Left forelimb (tissue), 1 donor: ENCODE results near the gene SLCO2B1.

Source experiments
- DNase-seq: peaks from one replicate; pipeline ENCODE4 v3.0.0-alpha.2; 2018; ENCODE audit warnings: low spot score

SLCO2B1 gene

DNA sequence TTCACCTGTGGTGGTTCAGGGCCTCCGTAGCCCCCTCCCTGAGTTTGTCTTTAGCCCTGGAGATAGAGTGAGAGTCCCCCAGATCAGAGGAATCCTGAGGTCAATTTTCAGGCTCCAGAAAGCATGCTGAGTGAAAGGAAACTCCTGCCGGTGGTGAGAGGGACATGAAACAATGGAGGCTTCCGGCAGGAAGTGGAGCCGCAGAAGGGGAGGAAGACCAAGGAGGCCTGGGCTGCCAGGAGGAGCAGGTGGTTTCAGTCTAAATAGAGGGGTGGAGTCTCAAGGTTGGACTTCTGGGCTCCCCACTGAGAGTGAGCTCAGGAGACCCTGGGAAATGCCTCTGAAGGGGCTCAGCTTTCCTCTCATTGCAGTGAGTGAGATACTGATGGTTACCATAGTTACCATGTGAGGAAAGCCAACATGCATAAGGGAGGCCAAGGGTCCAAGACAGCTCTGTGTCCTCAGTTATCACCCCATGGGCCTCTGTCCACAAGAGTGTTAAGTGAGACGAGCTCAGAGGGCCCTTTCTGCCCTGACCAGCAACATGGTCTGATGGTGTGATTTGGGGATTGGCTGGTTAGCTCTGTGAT lies 10.7 kb downstream of the SLCO2B1 start:
- no peak for DNase-seq

DNA sequence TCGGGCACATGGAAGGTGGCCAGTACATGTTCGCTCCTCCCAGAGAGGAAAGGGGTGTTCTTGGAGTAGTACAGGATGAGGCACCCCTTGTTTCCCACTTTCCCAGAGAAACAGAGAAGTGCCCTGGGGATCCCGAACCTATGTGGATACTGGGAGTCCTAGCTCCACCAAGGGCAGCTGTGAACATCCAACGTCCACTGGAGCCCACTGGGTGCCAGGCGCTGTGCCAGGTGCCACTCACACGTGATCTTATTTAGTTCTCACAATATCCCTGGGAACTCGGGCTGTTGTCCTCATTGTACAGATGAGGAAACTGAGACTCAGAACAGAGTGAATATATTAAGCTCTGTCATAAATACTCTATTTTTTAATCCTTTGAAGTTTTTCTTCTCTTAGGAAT lies 12.0 kb downstream of the SLCO2B1 start:
- DNase-seq, result no peak

DNA sequence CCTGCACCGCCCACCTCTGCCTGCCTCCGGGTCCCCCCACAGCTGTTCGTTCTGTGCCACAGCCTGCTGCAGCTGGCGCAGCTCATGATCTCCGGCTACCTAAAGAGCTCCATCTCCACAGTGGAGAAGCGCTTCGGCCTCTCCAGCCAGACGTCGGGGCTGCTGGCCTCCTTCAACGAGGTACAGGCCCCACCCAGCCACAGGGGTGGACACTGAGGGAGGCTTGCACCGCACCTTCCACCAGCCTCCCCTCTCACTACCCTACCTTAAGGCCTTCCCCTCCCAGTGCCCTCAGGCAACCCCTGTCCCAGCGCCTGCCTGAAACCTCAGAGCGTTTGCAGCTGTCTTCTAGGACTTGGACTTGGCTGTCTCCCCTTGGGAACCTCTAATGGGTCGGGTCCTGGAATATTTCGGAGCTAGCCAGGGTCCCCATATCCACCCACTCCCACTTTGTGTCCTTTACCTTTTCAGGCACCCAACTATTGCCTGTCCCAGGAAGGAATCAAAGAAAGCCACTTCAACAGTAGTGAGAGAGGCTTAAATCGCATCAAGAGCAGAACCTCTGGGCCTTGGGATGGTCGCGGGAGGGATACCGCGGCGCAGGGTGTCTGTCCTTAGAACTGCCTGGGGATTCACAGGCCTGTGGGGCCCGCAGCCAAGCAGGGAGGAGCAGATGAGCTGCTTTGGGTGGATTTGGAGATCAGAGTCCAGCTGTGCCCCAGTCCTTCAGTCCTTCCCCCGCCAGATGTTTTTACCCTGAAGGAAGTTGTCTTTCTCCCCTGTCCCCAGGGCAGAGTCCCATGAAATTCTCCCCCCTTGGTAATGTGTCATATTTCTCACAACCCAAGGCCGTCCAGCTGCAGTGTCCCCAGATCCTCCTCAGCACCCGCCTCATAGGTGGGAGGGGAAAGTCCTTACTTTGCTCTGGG lies 13.3 kb downstream of the SLCO2B1 start:
- DNase-seq, result no peak

DNA sequence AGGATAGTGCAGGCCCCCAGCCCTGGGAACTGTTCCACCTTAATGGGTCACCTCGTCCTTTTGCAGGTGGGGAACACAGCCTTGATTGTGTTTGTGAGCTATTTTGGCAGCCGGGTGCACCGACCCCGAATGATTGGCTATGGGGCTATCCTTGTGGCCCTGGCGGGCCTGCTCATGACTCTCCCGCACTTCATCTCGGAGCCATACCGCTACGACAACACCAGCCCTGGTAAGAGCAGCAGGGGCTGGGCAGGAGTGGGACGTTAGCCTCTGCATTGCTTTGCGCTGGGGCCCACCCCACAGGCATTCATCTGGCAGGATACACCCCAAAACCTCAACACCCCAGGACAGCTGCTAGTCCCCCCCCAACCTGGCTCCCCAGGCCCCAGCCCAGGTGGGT lies 14.8 kb downstream of the SLCO2B1 start:
- no peak for DNase-seq

DNA sequence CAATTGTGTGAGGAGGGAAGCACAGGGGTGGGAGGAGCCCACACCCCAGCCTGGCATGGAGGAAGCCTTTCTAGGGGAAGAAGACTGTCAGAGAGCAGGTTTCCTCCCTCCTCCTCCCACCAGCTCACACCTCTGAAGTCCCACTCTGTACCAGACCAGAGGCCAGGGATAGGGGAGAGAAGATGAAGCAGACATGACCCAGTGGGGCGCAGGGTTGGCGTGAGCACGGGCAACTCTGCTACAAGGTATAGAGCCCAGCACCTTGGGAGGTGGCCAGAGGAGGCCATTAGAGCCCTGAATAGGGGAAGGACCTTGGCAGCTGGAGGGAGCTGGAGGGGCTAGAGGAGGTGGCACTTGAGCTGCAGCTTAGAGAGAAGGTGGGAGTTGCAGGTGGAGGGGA lies 15.9 kb downstream of the SLCO2B1 start:
- no peak for DNase-seq

- no peak for DNase-seq
These were observed 16.7 kb downstream of the SLCO2B1 start for GRCh38 chr11:75167617-75168016.

DNA sequence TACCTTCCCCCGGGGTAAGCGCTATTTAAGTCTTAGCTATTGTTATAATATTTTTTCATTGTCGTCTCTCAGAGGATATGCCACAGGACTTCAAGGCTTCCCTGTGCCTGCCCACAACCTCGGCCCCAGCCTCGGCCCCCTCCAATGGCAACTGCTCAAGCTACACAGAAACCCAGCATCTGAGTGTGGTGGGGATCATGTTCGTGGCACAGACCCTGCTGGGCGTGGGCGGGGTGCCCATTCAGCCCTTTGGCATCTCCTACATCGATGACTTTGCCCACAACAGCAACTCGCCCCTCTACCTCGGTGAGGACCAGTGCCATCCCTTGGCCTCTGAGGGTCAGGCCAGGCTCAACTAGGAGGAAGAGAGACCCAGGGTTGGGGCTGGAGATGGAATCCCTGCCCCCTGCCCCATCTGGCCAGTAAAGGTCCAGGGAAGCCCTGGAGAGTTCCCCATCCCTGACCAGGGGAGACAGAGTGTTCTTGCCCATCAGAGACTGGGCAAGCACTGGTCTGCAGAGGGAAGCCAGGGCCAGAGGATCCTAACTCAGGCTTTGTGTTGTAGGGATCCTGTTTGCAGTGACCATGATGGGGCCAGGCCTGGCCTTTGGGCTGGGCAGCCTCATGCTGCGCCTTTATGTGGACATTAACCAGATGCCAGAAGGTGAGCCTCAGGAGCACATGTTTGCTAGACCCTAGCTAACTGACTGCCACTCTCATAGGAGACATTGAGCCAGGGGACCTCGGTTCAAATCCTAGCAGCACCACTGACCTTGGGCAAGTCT lies 18.4 kb downstream of the SLCO2B1 start:
- DNase-seq, result no peak

- no peak for DNase-seq
These were observed 19.8 kb downstream of the SLCO2B1 start for GRCh38 chr11:75170516-75171201.

GRCh38 chr11:75173336-75173735 lies 22.4 kb downstream of the SLCO2B1 start:
- no peak for DNase-seq

DNA sequence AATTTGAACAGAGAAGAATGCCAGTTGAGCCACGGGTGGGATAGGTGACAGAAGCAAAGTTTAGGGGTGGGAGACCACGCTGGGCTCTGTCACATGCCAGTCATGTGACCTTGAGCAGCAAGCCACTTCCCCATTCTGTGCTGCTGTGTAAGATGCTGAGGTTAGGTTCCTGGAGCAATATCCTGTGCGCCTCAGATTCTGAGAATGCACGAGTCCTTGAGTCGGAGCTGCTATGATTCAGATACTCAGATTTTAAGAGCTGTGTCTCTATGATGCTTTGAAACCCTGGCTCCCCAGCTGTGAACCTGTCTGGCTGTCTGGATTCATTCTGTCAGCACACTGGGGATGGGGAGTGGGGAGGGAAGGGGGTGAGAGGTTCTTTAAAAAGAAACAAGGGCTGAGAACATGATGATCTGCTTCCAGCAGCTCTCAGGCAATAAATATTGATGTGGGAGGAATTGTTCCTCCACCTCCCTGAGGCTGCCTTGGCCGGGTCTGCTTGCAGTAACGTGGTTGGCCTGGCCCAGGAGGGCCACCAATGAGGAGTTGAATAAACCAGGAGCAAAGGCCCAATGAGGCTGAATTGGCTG lies 24.0 kb downstream of the SLCO2B1 start:
- DNase-seq, result no peak

GRCh38 chr11:75182664-75183063 lies 31.8 kb downstream of the SLCO2B1 start:
- DNase-seq, result no peak

DNA sequence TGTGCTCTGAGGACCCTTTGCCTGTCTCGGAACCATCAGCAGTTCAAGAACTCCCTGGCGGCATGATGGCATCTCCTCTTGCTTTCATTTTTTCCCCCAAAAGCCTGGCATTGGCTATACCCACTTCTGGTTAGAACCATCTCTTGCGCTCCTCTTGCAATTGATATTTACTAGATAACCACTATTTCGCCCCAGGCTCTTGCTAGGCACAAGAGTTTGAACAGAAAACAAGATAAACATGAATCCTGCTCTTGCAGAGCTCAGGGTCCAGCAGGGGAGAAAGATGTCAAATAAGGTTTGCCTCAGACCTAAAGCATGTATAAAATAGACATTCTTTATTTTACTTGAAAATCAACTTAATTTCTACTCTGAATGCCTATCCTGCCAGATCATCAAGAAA lies 33.1 kb downstream of the SLCO2B1 start:
- DNase-seq, result no peak

- no peak for DNase-seq
These were observed 34.0 kb downstream of the SLCO2B1 start for GRCh38 chr11:75184757-75185425.

DNA sequence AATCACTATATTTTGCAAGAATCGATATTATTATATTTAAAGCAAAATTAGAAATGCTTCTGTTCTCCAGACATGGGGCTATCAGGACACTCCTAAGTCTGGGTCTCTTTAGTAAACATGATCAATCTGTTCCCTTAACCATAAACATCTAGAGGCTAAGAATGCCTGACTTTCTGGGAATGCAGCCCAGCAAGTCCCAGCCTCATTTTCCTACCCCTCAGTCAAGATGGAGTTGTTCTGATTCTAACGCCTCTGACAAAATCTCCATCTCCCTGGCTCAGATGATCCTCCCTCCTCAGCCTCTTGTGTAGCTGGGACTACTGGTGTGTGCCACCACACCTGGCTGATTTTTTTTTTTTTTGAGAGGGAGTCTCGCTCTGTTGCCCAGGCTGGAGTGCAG lies 35.0 kb downstream of the SLCO2B1 start:
- no peak for DNase-seq

GRCh38 chr11:75186999-75187398 lies 36.1 kb downstream of the SLCO2B1 start:
- DNase-seq, result no peak

GRCh38 chr11:75188671-75189070 lies 37.8 kb downstream of the SLCO2B1 start:
- no peak for DNase-seq

GRCh38 chr11:75189108-75189507 lies 38.2 kb downstream of the SLCO2B1 start:
- DNase-seq, result no peak

GRCh38 chr11:75189911-75190310 lies 39.0 kb downstream of the SLCO2B1 start:
- no peak for DNase-seq

GRCh38 chr11:75190652-75191329 lies 39.9 kb downstream of the SLCO2B1 start:
- no peak for DNase-seq

- DNase-seq, result no peak
These were observed 40.4 kb downstream of the SLCO2B1 start for GRCh38 chr11:75191330-75191717.

GRCh38 chr11:75193271-75193670 lies 42.4 kb downstream of the SLCO2B1 start:
- DNase-seq, result no peak
